Measurements from ENCODE around the gene CCDC175.

GRCh38 chr14:59478540-59478939 lies 98.1 kb downstream of the CCDC175 start:
- TF ChIP-seq CTCF (IDR thresholded peaks at IDR 0.05; ENCODE audit: poor library complexity) (no peak), EZH2 (IDR thresholded peaks at IDR 0.05; ENCODE audit: borderline replicate concordance) (no peak), EZH2phosphoT487 (IDR thresholded peaks at IDR 0.05; ENCODE audit: low read depth, severe bottlenecking, unreplicated experiment) (no peak)

Data from hepatocyte (in vitro differentiated cells).